DMS53 treated with DMSO at 0.1 percent for 48 hours (cell line): Measurements from ENCODE around the gene POLR2I.

ENCODE experiments used
- DNase-seq: peaks from one replicate; lab custom pipeline; 2025; ENCODE audit not compliant: unreplicated experiment; lab: John Stamatoyannopoulos, UW

The POLR2I gene

GRCh38 chr19:36114721-36115452 lies at the start of gene POLR2I:
Gene POLR2I, minus strand, starts transcription at chr19:36114875. Its CDS starts 19 bp downstream, at chr19:36114856.
- DNase-seq: peak; percentile 100

- no peak for DNase-seq
Observed at GRCh38 chr19:36163813-36164212, 49.1 kb upstream of the POLR2I start.

GRCh38 chr19:36160821-36161596 lies 46.3 kb upstream of the POLR2I start:
- DNase-seq: no peak

- no peak for DNase-seq
Observed at GRCh38 chr19:36153126-36153525, 38.5 kb upstream of the POLR2I start.

GRCh38 chr19:36152352-36153091 lies 37.8 kb upstream of the POLR2I start, which contains the start of gene COX7A1:
Gene COX7A1, minus strand, starts transcription at chr19:36152447. Its CDS starts 40 bp downstream, at chr19:36152407.
- no peak for DNase-seq

- no peak for DNase-seq
Observed at GRCh38 chr19:36152019-36152351, 37.3 kb upstream of the POLR2I start.

- no peak for DNase-seq
Observed at GRCh38 chr19:36151144-36152018, 36.7 kb upstream of the POLR2I start.

GRCh38 chr19:36150586-36150985 lies 35.9 kb upstream of the POLR2I start:
- DNase-seq: no peak

- no peak for DNase-seq
Observed at GRCh38 chr19:36149673-36150406, 35.2 kb upstream of the POLR2I start.

- DNase-seq: no peak
Observed at GRCh38 chr19:36144624-36145023, 29.9 kb upstream of the POLR2I start.

GRCh38 chr19:36142496-36142895 lies 27.8 kb upstream of the POLR2I start:
- no peak for DNase-seq

GRCh38 chr19:36142046-36142445 lies 27.4 kb upstream of the POLR2I start:
- no peak for DNase-seq

- DNase-seq: peak; percentile 60
Observed at GRCh38 chr19:36141039-36141927, 26.6 kb upstream of the POLR2I start.

- peak; percentile 57 for DNase-seq
Observed at GRCh38 chr19:36140304-36141038, 25.8 kb upstream of the POLR2I start.

- peak; percentile 94 for DNase-seq
Observed at GRCh38 chr19:36139473-36140303, 25.0 kb upstream of the POLR2I start, which contains the start of gene CAPNS1. Gene CAPNS1, plus strand, starts transcription at chr19:36140066. Its CDS starts 946 bp downstream, at chr19:36141012.

GRCh38 chr19:36139120-36139472 lies 24.4 kb upstream of the POLR2I start:
- no peak for DNase-seq

- peak; percentile 70 for DNase-seq
Observed at GRCh38 chr19:36136964-36137686, 22.4 kb upstream of the POLR2I start.
